NCI-H1694 (cell line): ENCODE measurements around the gene SNAP25.

Source experiments
- DNase-seq: peaks from one replicate; lab custom pipeline; 2025; lab: John Stamatoyannopoulos, UW

SNAP25 gene

DNA sequence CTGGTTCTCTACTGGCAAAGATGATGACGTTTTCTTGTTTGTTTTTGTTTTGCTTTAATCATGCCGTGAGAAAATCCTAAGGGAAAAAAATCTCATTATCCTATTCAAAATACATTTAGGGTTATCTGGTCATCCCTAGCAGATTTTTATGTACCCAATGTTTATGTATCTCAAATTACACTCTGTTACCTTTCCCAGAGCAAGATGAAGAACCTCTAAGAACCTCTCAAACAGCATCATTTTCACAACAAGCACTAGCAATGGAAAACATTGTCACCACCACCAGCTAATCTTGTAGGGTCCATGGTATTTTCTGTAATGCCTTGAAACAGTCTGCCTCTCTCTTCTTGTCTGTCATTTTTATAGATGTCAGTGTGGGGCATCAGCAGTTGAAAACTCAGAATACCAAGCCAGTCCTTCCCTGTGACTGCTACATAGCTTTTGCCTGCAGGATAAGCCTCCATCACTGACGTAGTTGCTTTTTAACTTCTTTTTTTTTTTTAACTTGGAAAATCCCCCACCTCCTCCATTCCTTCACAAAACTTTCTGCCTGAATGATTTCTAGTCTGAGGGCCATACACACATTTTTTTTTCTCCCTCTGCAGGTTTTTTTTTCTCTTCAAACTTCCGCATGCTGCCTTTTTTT is 2.4 kb upstream of the SNAP25 start:
- no peak for DNase-seq

DNA sequence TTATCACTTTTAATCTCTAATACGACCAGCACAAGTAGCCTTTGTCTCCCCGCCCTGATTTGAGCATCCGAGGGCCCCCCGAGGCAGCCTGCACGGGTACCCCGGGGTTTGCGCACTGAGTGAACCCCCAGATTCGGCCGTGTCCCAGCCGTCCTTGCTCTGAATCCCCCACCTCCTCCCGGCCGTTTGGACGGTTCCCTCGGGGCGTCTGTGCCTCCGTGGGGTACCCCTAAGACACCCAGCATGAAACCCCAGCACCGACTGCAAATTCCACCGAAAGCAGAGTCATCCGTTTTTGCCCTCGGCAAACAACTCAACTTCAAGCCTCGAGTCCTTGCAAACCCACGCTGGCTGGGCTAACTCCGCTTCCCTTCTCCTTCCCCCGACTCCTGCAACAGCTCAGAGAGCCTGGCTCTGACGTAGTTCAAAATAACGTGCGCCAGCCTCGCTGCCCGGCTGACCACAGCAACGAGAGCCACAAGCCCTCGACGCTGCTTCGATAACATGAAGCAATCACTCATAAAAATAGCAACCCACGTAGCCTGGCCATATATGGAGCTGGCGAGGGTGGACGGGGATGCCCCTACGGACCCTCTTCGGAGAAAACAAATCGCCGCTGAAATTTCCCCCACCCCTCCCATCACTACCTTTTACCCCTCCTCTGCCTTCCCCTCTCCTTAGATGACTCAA is 764 bp upstream of the SNAP25 start:
- no peak for DNase-seq

DNA sequence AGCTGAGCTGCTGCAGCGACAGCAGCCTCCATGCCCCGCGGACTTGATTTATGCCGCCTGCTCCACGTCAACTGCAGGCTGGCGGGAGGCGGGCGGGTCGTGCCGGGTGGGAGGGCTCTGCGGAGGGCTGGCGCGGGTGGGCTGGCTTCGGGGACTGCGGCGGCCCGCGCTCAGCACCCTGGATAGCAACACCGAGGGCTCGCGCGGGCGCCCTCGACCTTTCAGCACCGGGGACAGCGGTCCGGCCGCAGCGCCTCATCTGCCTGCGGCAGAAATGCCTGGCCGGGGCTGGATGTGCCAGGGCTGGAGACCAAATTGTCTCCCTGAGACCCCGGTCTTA is 792 bp downstream of the SNAP25 start:
- peak; percentile 35 for DNase-seq

DNA sequence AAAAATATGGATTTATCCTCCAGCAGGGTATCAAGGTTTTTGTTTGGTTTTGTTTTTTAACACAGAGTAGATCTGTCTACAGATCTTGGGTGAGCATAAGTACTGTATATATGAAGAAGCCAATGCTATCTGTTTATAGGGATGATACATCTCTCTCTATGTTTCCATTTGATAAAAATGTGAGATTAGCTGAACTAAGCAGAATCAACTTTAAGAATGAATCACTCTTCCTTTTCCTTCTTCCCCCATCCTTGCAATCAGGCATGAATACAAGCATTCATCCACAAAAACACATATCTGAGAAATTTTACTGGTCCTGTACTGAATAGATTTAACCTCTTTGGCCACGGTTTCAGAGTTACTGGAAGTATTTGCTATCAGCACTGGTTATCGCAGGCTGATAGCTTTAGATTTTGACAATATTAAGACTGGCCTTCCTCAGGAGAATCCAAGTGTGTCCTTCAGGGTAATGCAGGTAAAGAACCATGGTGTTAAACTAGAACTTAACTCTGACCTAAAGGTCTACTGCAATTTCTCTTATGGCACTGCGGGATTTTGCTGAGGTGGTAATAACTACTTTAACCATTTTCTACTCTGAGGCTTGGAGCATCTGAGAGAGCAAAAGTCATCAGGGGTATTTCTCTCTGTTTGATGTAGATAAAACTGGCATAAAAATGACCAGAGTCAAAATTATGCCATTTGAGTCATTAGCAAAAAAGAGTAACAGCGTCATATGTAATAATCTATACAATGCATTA is 1.5 kb downstream of the SNAP25 start:
- no peak for DNase-seq

DNA sequence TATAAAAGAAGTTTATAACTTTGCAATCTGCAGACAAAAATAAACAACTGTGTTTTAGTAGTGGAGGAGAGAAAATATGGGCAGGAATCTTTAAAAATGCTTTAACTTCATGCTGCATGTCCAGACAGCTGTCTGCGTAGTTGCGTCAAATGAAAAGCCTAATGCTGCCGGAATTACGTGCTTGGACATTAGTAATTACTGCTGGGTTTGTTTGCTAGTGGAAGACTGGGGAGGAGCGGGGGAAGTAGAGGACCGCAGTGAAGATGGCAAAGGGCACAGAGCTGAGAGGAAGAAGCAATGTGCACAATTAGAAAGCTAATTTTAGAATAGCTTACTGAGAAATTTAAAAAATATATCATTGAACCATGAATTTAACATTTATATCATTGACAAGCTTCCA is 2.4 kb downstream of the SNAP25 start:
- no peak for DNase-seq

DNA sequence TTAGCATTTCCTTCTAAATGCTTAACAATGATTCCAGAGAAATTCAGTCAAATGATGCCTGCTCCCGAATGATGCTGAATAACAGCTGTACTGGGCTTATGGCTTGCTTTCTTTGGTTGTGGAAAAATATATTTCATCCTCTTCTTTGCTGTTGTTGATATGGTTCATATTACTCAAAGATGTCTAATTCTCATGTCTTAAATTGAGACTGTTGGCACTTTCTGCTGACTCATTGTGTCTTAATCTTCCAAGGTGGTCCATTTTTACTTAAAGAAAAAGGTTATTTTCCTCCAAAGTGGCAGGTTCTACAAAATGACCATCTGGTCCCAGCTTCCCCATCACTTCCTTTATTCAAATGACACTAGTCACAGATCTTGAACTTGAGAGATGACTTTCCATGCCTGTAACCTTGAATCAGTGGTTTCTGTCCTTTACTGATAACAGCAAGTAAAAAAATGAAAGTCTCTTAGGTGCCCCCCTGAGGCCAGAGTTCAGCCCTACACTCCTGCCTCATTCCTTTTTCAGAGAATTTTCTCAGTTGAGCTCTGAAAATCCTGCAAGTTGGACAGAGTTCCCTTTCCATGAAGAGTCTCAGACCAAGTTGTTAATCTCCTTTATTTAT is 6.9 kb downstream of the SNAP25 start:
- peak; percentile 28 for DNase-seq

DNA sequence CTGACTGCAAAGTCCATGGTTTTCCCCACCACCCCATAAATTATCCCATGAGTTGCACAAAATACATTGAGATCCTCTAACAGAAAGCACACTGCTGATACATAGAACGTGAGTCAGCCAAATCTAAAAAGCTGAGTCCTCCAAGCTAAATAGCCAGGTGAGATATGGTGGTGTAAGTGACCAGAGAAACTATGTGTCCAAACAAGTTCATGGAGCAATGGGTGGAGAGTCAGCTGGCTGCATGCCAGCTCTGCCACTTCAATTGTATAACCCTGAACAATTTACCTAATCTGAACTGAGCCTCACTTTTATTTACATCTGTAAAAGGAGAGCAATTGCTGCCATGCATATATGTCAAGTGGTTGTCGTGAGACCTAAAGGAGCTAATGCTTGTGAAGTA is 9.7 kb downstream of the SNAP25 start:
- DNase-seq = no peak

DNA sequence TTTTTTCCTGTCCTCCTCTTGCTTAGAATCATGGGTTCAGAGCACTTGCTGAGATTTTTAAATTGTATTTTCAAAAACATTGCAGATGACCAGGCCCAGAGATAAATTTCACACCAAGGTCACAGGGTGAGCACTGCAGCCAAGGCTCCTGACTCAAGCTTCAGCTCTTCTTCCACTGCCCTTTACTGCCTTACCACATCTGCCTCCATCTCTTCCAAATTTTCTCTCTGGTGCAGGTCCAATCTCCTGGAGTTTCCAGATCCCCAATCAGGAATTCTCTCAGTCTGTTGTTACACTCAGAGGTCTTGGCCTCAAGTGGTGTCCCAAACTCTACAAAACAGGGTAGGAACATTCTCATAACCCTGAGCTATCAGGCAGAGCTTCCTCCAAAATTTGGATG is 12.7 kb downstream of the SNAP25 start:
- DNase-seq = no peak

DNA sequence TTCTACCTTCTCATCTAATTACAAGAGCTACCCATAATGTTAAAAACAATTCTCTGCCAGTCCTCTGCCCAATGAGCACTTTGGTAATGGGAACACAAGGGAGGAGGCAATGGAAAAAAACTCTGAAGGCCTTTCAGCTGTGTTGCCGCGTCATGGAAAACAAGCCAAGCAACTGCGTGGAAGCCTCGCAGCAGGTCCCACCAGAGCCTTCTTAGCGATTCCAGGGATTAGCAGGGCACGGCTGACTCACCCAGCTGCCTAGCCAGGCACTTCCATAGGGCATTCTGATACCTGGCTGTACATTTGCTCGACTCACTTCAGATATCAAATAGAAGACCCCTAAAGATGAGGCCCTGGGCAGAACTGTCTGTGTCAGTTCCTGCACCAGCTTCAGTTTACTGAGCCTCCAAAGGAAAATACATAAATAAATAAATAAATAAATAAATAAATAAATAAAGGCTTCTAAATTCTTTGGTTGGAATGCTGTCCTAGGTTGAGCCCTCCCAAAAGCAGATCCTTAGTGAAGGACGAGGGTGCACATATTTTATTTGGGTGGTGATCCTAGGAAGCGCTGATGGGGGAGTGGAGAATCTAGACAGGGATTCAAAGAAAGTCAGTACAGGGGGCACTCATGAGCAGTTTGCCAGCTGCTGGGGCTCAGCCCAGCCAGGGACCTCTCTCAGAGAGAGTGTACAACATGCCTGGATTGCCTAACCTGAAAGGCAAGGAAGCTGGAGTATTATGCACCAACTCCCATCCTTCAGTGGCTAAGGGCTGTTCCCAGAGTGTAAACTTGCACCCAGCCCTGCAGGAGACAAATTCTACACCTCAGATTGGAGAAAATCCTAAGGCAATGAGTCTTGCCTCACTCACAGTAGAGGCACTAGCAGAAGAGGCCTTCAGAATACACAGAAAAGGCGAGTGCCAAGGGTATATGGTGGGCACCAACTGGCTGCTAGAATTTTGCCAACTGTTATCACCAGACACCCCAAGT is 18.2 kb downstream of the SNAP25 start:
- DNase-seq = no peak

DNA sequence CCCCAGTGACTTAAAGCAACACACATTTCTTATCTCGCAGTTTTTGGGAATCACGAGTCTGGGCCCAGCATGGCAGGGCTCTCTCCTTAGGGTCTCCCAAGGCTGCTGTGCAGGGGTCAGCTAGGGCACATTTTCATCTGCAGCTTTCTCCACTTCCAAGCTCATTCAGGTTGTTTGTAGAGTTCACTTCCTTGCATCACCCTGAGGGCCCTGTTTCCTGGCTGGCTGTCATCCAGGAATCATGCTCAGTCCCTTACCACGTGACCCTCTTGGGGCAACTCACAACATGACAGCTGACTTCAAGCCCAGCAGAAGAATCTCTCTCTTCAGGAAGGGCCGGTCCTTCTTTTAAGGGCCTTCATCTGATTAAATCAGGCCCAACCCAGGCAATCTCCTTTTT is 21.3 kb downstream of the SNAP25 start:
- no peak for DNase-seq

DNA sequence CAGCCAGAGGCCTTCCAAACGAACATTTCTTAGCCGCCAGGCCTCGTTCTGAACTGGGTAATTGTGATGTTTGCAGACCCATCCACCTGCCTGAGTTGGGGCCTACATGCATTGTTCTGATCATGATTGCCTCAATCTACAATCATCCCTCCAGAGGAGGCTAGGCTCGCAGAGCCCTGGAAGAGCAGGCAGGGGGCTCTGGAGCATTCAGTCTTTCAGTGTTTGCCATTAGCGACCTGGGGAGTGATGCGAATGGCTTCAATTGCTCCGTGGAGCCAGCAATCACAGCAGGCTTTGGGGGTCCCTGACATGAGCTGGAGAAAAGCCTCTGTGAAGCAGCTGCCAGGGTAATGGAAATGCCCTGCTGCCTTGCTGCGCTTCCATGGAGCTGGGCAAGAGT is 22.0 kb downstream of the SNAP25 start:
- DNase-seq = no peak

DNA sequence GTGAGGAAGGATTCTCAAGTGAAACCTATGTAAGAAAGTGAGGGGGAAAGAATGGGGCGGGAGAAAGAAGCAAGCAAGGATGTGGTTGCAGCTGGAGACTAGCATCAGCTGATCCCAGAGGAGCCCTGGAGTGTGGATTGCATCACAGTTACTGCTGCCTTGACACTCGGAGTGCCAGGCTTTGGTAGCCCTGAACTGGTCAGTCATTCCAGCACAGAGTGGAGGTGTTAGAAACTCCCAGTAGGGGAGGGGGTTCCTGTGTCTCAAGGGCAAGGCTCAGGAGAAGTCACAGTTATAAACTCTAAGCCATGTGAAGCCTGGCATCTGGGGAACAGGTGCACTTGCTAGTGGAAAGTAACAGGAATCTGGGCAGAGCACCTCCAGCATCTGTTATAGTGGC is 23.5 kb downstream of the SNAP25 start:
- no peak for DNase-seq

DNA sequence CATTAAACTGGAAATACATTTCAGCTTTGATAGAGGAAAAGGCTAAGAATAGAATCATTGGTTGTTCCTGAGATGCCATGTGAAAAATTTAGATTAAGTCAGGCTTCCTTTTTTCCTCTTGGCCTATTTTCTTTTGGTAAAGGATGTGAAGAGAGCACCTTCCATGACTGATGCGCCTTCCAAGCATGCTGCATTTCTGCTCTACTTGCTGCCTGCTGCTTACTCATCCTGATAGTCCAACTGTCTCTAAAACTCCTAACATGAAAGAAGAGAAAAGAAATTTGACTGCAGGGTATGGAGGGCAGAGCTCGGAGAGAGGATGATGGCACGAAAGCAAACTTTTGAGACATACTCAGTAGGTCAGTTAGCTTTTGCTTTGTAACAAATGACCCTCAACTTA is 28.8 kb downstream of the SNAP25 start:
- DNase-seq = no peak

DNA sequence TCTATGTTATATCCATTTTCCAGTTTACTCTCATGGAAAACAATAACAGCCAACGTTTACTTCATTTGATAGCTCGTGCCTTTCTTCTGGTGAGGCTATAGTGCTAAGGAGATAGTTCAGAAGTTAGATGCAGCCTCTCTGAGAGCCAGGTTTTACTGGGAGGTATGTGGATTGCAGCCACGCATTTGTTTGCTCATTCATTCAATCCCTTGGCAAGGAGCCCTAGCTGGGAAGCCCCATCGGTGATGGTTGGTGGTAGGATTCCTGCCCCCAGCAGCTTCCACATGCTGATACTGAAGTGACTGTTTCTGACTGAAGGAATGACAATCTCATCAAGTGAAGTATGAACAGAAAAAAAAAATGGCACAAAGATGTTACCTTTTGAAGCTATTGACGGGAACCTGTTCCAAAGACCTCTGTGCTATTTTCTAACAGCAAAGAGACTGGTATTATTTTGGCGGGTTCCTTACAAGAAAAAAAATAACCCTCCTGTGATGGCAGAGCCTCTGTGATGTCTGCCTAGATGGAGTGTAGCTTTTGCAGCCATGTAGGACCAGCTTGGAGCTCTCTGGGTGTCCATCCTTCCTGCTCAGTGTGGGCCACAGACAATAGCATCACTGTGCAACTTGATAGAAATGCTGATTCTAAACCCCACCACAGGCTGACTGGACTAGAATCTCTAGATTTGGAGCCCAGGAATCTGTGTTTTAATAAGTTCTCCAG is 30.6 kb downstream of the SNAP25 start:
- DNase-seq = peak; percentile 19

DNA sequence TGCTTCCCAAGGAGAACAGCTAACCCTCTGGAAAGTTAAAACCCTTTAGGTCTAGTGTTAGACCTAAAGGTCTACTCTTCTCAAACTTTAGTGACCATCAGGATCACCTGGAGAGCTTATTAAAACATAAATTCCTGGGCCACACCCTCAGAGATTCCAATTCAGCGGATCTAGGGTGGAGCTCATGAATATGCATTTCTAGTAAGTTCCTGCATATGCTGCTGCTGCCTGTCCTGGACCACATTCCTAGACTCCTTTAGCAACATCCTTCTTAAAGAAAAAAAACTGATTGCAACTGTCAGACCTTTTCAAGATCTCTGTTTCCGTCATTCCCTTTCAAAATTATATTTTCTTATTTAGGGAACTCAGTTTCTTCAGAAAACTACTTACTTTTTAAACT is 31.2 kb downstream of the SNAP25 start:
- DNase-seq = no peak

DNA sequence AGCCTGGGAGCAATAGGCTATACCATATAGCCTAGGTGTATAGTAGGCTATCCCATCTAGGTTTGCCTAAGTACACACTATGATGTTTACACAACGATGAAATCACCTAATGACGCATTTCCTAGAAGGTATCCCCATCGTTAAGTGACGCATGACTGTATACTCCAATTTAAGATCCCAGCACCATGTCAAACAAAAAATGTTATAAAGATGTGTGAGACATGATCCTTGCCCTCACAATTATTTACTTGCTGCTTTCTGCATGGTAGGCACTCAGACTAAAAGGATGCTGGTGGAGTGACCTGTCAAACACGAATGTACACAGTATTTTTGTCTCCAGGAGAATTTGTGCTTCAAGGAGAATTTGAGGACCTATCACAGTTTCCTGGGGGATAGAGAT is 32.3 kb downstream of the SNAP25 start:
- no peak for DNase-seq

DNA sequence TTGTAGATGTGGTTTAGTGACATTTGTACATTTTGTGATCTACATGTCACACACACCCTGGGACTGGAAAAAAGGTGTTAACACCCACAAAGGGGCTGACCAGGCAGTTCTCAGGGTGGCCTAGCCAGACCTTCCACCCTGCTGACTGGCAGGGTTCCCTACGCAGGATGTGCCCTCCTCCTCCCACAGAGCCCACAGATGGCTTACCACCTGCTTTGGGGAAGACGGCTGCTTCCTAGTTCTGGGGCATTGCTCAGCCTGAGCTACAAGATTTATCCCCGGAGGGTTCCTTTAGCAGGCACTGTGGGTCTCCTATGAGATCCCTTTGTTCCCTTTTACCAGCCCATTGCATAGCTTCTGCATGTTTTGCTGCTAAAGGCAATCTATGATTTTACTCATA is 35.1 kb downstream of the SNAP25 start:
- peak; percentile 11 for DNase-seq

DNA sequence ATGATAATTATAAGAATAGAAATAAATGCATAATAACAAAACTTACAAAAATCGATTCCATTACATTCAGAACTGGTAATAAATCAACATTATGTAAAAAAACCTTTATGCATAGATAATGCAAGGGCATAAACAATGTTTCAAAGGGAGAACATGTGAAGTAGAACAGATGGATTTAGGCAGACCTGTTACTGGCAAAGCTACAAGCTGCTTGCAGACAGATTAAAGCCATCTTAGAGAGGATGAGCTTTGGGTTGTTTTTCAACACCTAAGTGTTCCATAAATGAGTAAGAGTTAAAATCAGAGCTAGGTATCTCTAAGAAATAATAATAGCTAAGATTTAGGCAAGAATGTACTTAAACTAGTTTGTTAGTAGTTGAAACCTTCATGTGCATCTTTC is 37.2 kb downstream of the SNAP25 start:
- peak; percentile 0 for DNase-seq

DNA sequence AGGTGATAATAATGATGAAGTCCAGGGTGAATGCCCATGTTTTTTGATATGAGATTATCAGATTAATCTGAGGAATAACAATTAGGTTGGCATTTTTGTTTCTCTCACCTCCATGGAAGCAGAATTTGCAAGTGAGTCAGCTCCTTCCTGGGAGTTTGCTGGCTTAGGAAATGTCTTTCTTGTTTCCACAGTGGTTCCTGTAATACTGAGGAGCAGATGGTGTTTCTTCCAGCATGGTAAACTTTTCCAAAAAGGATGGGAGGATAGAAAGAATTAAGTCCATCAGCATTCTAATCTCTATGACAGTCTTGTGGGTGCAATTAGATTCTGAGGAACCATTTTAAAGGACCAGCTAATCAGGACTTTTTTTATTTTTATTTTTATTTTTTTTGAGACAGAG is 40.5 kb downstream of the SNAP25 start:
- DNase-seq = no peak

DNA sequence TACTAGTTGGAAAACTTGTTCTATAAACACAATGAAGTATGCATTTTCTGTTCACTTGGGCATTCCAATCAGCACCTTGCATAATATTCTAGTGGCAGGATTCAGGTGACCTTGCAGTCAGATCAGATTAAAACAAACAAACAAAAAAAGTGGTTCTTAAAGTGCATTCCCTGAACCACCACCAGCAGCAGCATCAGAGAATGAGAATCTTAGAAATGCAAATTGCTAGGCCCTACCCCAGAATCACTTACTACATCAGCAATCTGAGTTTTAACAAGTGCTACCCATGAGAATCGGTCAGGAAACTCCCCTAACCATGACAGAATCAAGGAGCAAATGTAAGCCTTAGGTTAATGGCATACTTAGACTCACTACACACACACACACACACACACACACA is 41.7 kb downstream of the SNAP25 start:
- no peak for DNase-seq

DNA sequence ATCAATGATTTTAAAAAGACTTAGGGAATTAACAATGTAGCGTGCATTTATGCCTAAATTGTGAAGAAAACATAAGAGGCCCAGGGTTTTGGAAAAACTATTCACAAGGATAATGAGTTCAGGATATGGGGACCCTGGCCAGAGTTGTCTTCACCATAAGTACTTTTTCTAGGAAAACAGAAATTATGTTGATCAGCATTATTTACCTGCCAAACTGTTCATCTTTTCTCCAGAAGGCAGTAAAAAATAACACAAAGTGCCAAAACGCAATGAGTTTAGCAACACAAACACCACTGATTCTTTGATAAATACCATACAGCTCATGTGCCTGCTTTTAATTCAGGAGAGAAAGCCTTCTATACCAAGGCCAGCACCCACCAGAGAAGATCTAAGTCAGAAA is 43.1 kb downstream of the SNAP25 start:
- DNase-seq = no peak
